D721Med (cell line): ENCODE results near the gene CNNM4.
A peak's percentile ranks its signal among the peaks of the same experiment; 100 is the strongest.

ENCODE experiments used
- DNase-seq: peaks from one replicate; pipeline ENCODE4 v3.0.0; 2011; ENCODE audit warnings: low spot score; ENCODE audit not compliant: insufficient read length
- FAIRE-seq: peaks from 2 replicates; lab custom pipeline; 2011; peaks lifted over from hg19 to GRCh38; lab: Jason Lieb, UNC
- CTCF ChIP-seq: IDR thresholded peaks from 2 replicates; pipeline ENCODE4 v1.5.1; 2012; ENCODE audit warnings: mild to moderate bottlenecking, control low read depth; ENCODE audit not compliant: insufficient read depth; ENCODE audit errors: missing control alignments

Gene CNNM4

GRCh38 chr2:96816127-96816835 lies 55.6 kb downstream of the CNNM4 start, which contains the start of gene CNNM3:
CNNM3 (plus strand) TSS chr2:96816268; CDS start chr2:96816278, 10 bp downstream.
- FAIRE-seq (no peak), DNase-seq (peak; percentile 97)
- peak; percentile 14 for TF ChIP-seq CTCF

GRCh38 chr2:96816836-96817702 lies 56.4 kb downstream of the CNNM4 start:
- FAIRE-seq: no peak
- no peak for DNase-seq
- no peak for TF ChIP-seq CTCF

GRCh38 chr2:96817882-96818281 lies 57.2 kb downstream of the CNNM4 start:
- FAIRE-seq (no peak), DNase-seq (no peak)
- TF ChIP-seq CTCF: no peak

- TF ChIP-seq CTCF: no peak
- FAIRE-seq (no peak), DNase-seq (no peak)
These were observed 58.6 kb downstream of the CNNM4 start for GRCh38 chr2:96819128-96819875.

GRCh38 chr2:96819876-96820511 lies 59.3 kb downstream of the CNNM4 start:
- no peak for TF ChIP-seq CTCF
- no peak for FAIRE-seq
- no peak for DNase-seq

- no peak for TF ChIP-seq CTCF
- DNase-seq (no peak), FAIRE-seq (no peak)
These were observed 60.5 kb downstream of the CNNM4 start for GRCh38 chr2:96821113-96821675.
